HepG2 (cell line): Measurements from ENCODE around the gene AMOTL2. TPM values are rescaled to one million over a fixed set of nuclear protein-coding genes. Genes with fewer than 3 reads are reported as not detected.

Experiments
- BORCS8-MEF2B ChIP-seq: sonication (generic); formaldehyde crosslinking; IDR thresholded peaks from 2 replicates; pipeline ENCODE4 v1.8.0; 2022; ENCODE audit warnings: mild to moderate bottlenecking, missing genetic modification reagents
- CBFB ChIP-seq: sonication (generic); formaldehyde crosslinking; IDR thresholded peaks from 2 replicates; pipeline ENCODE4 v1.4.0; 2020; ENCODE audit warnings: missing genetic modification reagents
- ETV6 ChIP-seq: sonication (generic); formaldehyde crosslinking; conservative IDR thresholded peaks from 2 replicates; pipeline ENCODE4 v1.4.0; 2020; ENCODE audit warnings: missing genetic modification reagents
- FOXC1 ChIP-seq: sonication (generic); formaldehyde crosslinking; IDR thresholded peaks from 2 replicates; pipeline ENCODE4 v1.8.0; 2022; ENCODE audit warnings: mild to moderate bottlenecking, missing genetic modification reagents, borderline replicate concordance
- KLF6 ChIP-seq: IDR thresholded peaks from 2 replicates; pipeline ENCODE4 v1.8.0; 2016; ENCODE audit warnings: missing biosample characterization, missing genetic modification reagents
- MED13 ChIP-seq: sonication (generic); formaldehyde crosslinking; IDR thresholded peaks from 2 replicates; pipeline ENCODE4 v1.5.0; 2020; ENCODE audit warnings: missing genetic modification reagents
- NFE2L1 ChIP-seq: sonication (generic); formaldehyde crosslinking; IDR thresholded peaks from 2 replicates; pipeline ENCODE4 v1.4.0; 2020; ENCODE audit warnings: missing genetic modification reagents, mild to moderate bottlenecking, borderline replicate concordance
- PHB2 ChIP-seq: fragments of 450-650 bp; IDR thresholded peaks from 2 replicates; pipeline ENCODE4 v1.6.1; 2018; ENCODE audit not compliant: partially characterized antibody
- PPARG ChIP-seq: conservative IDR thresholded peaks from 2 replicates; pipeline ENCODE4 v1.6.1; 2016; ENCODE audit warnings: missing biosample characterization, missing genetic modification reagents
- RBM22 ChIP-seq: fragments of 200-400 bp; formaldehyde crosslinking; optimal IDR thresholded peaks from 2 replicates; pipeline ENCODE3; 2017; ENCODE audit warnings: mild to moderate bottlenecking, low read length, moderate library complexity
- SIN3A ChIP-seq: IDR thresholded peaks from 2 replicates; pipeline ENCODE4 v1.6.1; 2011; ENCODE audit warnings: low read depth, mild to moderate bottlenecking, control low read depth, low read length, borderline replicate concordance
- SOX6 ChIP-seq, 2 experiments: fragments of 450-650 bp in 1 of 2; sonication (generic) in 1 of 2; formaldehyde crosslinking in 1 of 2; IDR thresholded peaks; 2 replicates each; pipeline versions ENCODE4 v1.4.0 to v1.6.1; 2017 to 2020; ENCODE audit warnings: antibody characterized with exemption in 1 of 2, mild to moderate bottlenecking in 1 of 2, missing genetic modification reagents in 1 of 2
- SPEN ChIP-seq: sonication (generic); formaldehyde crosslinking; IDR thresholded peaks from 2 replicates; pipeline ENCODE4 v1.5.1; 2020; ENCODE audit warnings: low read depth, mild to moderate bottlenecking, missing genetic modification reagents
- TBX3 ChIP-seq: fragments of 450-650 bp; IDR thresholded peaks from 2 replicates; pipeline ENCODE4 v1.6.1; 2017; ENCODE audit warnings: antibody characterized with exemption, mild to moderate bottlenecking, inconsistent platforms, borderline replicate concordance
- TEAD3 ChIP-seq: optimal IDR thresholded peaks from 2 replicates; pipeline ENCODE3; 2016; ENCODE audit warnings: borderline replicate concordance
- ZFX ChIP-seq: sonication (generic); formaldehyde crosslinking; IDR thresholded peaks from 2 replicates; pipeline ENCODE4 v1.4.0; 2020; ENCODE audit warnings: mild to moderate bottlenecking, low read depth, missing genetic modification reagents, moderate library complexity
- ZKSCAN1 ChIP-seq: fragments of 150-350 bp; IDR thresholded peaks from 2 replicates; pipeline ENCODE4 v1.6.1; 2014; ENCODE audit warnings: low read length
- ZNF121 ChIP-seq: sonication (generic); formaldehyde crosslinking; IDR thresholded peaks from 2 replicates; pipeline ENCODE4 v1.5.0; 2020; ENCODE audit warnings: mild to moderate bottlenecking, missing genetic modification reagents
- ZNF333 ChIP-seq: sonication (generic); formaldehyde crosslinking; IDR thresholded peaks from 2 replicates; pipeline ENCODE4 v1.4.0; 2020; ENCODE audit warnings: mild to moderate bottlenecking, missing genetic modification reagents, borderline replicate concordance
- ZNF766 ChIP-seq: sonication (generic); formaldehyde crosslinking; IDR thresholded peaks from 2 replicates; pipeline ENCODE4 v1.5.0; 2020; ENCODE audit warnings: missing genetic modification reagents, borderline replicate concordance
- ZSCAN21 ChIP-seq: sonication (generic); formaldehyde crosslinking; IDR thresholded peaks from 2 replicates; pipeline ENCODE4 v1.8.0; 2022; ENCODE audit warnings: mild to moderate bottlenecking, missing genetic modification reagents, moderate library complexity, borderline replicate concordance
- polyA plus RNA-seq, 8 experiments: library from polyadenylated mRNA; depleted of rRNA in 3 of 8; stranded (reverse) in 7 of 8; unstranded in 1 of 8; fragments of >200 nt; fragmentation: Illumina TruSeq in 4 of 8; extraction: Trizol in 4 of 8; gene quantifications; 2 replicates each; pipeline versions ENCODE4 v1.2.1 to v1.2.3, GENCODE V29; 2011 to 2016; ENCODE audit warnings: low read depth in 4 of 8, missing spikeins in 1 of 8, mixed read lengths in 1 of 8; ENCODE audit not compliant: insufficient read depth in 1 of 8
- total RNA-seq, 5 experiments: library from RNA; depleted of rRNA; stranded (reverse); fragments of >200 nt; fragmentation: Illumina TruSeq; extraction: Trizol; gene quantifications; 2 replicates each; pipeline ENCODE4 v1.2.3, GENCODE V29; 2016; ENCODE audit warnings: low read depth in 1 of 5
- TF ChIP-seq, protein P1 (sequence below): sonication (generic); formaldehyde crosslinking; conservative IDR thresholded peaks from 2 replicates; pipeline ENCODE4 v1.4.0; 2020; ENCODE audit warnings: missing genetic modification reagents
- TF ChIP-seq, protein P2 (sequence below), 2 experiments: sonication (generic) in 1 of 2; formaldehyde crosslinking in 1 of 2; IDR thresholded peaks; 2 replicates each; pipeline versions ENCODE4 v1.4.0 to v1.6.1; 2018 to 2020; ENCODE audit warnings: missing genetic modification reagents in 2 of 2, borderline replicate concordance in 1 of 2, low read depth in 1 of 2, mild to moderate bottlenecking in 1 of 2, missing biosample characterization in 1 of 2
- TF ChIP-seq, protein P3 (sequence below): IDR thresholded peaks from 2 replicates; pipeline ENCODE4 v1.6.1; 2016; ENCODE audit warnings: low read depth, control low read depth
- TF ChIP-seq, protein P4 (sequence below): IDR thresholded peaks from 2 replicates; pipeline ENCODE4 v1.6.1; 2018; ENCODE audit warnings: missing genetic modification reagents, mild to moderate bottlenecking, missing compliant biosample characterization

Gene AMOTL2
- total and polyA plus RNA-seq, 2 of the 13 experiments (the other 11 are each of a cell fraction or from before 2014, with no cell fraction given), result 17.3 to 18.5 TPM

DNA sequence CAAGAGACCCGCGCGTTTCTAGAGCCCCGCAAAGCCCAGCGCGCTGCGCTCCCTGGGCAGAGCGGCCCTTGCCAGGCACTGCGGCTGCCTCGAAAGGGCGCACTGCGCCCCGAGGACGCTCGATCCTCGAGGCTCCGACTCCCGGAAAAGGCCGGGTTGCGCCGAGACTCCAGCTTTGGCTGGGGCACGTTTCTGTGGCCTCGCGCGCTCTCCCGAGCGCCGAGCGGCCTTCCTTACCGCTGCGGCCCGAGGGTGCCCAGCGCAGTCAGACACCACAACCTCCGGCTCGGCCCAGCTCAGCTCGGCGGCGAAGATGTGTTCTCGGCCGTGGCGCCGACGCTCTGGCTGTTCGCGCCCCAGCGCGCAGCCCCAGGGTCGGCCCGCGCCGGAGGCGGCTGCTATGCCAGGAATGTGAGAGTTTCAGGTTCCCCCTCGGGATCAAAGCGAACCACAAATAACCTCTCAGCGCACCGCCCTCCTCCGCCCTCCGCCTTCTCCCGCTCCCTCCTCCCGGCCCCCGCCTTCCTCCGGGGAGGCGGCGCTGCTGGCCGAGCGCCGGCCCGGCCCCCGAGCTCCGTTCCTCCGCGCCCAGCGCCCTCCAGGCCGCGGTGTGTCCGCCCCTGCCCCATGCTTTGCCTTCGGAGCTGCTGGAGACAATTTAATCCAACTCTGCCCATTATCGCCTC lies at the start of gene AMOTL2 (continued):
- TF ChIP-seq, protein P1, sequence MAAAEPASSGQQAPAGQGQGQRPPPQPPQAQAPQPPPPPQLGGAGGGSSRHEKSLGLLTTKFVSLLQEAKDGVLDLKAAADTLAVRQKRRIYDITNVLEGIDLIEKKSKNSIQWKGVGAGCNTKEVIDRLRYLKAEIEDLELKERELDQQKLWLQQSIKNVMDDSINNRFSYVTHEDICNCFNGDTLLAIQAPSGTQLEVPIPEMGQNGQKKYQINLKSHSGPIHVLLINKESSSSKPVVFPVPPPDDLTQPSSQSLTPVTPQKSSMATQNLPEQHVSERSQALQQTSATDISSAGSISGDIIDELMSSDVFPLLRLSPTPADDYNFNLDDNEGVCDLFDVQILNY (CRISPR knock-in tag), result peak; percentile 85
- peak; percentile 47; the same call in 1 of the 2 replicates for TF ChIP-seq ZNF333 (CRISPR knock-in tag)
- peak; percentile 84; the same call in 1 of the 2 replicates for TF ChIP-seq MED13 (CRISPR knock-in tag)
- TF ChIP-seq SPEN (CRISPR knock-in tag), result peak; percentile 61; the same call in 1 of the 2 replicates
- peak; percentile 77; the same call in 1 of the 2 replicates for TF ChIP-seq BORCS8-MEF2B (CRISPR knock-in tag)
- TF ChIP-seq ZNF121 (CRISPR knock-in tag), result 0 out of 2 replicates have a peak, but pooled peaks have one; percentile 7
- TF ChIP-seq NFE2L1 (CRISPR knock-in tag), result no peak
- no peak for TF ChIP-seq PHB2
- peak; percentile 28; the same call in 1 of the 2 replicates for TF ChIP-seq TBX3
- TF ChIP-seq FOXC1 (CRISPR knock-in tag), result peak; percentile 72; the same call in 1 of the 2 replicates
- peak; percentile 96 for TF ChIP-seq CBFB
- TF ChIP-seq SIN3A, result no peak
- TF ChIP-seq, protein P2, sequence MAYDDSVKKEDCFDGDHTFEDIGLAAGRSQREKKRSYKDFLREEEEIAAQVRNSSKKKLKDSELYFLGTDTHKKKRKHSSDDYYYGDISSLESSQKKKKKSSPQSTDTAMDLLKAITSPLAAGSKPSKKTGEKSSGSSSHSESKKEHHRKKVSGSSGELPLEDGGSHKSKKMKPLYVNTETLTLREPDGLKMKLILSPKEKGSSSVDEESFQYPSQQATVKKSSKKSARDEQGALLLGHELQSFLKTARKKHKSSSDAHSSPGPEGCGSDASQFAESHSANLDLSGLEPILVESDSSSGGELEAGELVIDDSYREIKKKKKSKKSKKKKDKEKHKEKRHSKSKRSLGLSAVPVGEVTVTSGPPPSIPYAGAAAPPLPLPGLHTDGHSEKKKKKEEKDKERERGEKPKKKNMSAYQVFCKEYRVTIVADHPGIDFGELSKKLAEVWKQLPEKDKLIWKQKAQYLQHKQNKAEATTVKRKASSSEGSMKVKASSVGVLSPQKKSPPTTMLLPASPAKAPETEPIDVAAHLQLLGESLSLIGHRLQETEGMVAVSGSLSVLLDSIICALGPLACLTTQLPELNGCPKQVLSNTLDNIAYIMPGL (CRISPR knock-in tag; IDR thresholded peaks at IDR 0.05; ENCODE audit: borderline replicate concordance in 1 of 2, low read depth in 1 of 2), result peak in 1 of 2 experiments; percentile 71; a peak in 2 of 4 replicates
- TF ChIP-seq ZSCAN21, result peak; percentile 71
- TF ChIP-seq ZFX, result peak; percentile 74
- peak; percentile 85; the same call in 1 of the 2 replicates for TF ChIP-seq ETV6
- peak; percentile 100 for TF ChIP-seq TEAD3 (CRISPR knock-in tag)
- TF ChIP-seq PPARG (CRISPR knock-in tag), result peak; percentile 55; the same call in 1 of the 2 replicates
- peak; percentile 76 for TF ChIP-seq KLF6
- no peak for TF ChIP-seq SOX6 (IDR thresholded peaks at IDR 0.05)
- TF ChIP-seq SOX6 (CRISPR knock-in tag; IDR thresholded peaks at IDR 0.05), result peak; percentile 90
- TF ChIP-seq, protein P3, sequence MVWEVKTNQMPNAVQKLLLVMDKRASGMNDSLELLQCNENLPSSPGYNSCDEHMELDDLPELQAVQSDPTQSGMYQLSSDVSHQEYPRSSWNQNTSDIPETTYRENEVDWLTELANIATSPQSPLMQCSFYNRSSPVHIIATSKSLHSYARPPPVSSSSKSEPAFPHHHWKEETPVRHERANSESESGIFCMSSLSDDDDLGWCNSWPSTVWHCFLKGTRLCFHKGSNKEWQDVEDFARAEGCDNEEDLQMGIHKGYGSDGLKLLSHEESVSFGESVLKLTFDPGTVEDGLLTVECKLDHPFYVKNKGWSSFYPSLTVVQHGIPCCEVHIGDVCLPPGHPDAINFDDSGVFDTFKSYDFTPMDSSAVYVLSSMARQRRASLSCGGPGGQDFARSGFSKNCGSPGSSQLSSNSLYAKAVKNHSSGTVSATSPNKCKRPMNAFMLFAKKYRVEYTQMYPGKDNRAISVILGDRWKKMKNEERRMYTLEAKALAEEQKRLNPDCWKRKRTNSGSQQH (CRISPR knock-in tag), result peak; percentile 10; the same call in 1 of the 2 replicates
- TF ChIP-seq RBM22, result no peak
- TF ChIP-seq ZNF766 (CRISPR knock-in tag), result peak; percentile 87
- TF ChIP-seq, protein P4, sequence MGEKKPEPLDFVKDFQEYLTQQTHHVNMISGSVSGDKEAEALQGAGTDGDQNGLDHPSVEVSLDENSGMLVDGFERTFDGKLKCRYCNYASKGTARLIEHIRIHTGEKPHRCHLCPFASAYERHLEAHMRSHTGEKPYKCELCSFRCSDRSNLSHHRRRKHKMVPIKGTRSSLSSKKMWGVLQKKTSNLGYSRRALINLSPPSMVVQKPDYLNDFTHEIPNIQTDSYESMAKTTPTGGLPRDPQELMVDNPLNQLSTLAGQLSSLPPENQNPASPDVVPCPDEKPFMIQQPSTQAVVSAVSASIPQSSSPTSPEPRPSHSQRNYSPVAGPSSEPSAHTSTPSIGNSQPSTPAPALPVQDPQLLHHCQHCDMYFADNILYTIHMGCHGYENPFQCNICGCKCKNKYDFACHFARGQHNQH (CRISPR knock-in tag), result peak; percentile 63; the same call in 1 of the 2 replicates
- 0 out of 2 replicates have a peak, but pooled peaks have one; percentile 36 for TF ChIP-seq ZKSCAN1
